Astrocyte of the cerebellum (primary cell): Measurements from ENCODE around the gene TMEM154.

Source experiments
- DNase-seq: peaks from one replicate; pipeline ENCODE4 v3.0.0-alpha.2; 2011; ENCODE audit warnings: low read depth
- H3K4me3 ChIP-seq: 2 replicates; pipeline ENCODE4 v1.5.1; 2011; ENCODE audit warnings: mild to moderate bottlenecking, low read depth, low read length, moderate library complexity
- CTCF ChIP-seq: IDR thresholded peaks from 2 replicates; pipeline ENCODE4 v1.5.1; 2012; ENCODE audit warnings: low read length, low read depth, moderate library complexity, mild to moderate bottlenecking; ENCODE audit errors: missing control alignments
- in situ Hi-C: cut with HindIII; loops from 2 replicates; pipeline ENCODE4 v1.10.0; 2017; ENCODE audit warnings: low sequenced_read_pairs

Gene TMEM154

GRCh38 chr4:152719801-152720556 is 40.2 kb upstream of the TMEM154 start:
- in situ Hi-C loops: no loop called here
- H3K4me3 ChIP-seq: peak overlapping the region; percentile 14
- peak; percentile 26 for DNase-seq
- TF ChIP-seq CTCF: no peak

- DNase-seq: no peak
- no peak overlapping the region for H3K4me3 ChIP-seq
- in situ Hi-C loops: no loop called here
- TF ChIP-seq CTCF: no peak
Measured at GRCh38 chr4:152719291-152719690, 39.5 kb upstream of the TMEM154 start.

GRCh38 chr4:152715076-152715475 is 35.3 kb upstream of the TMEM154 start:
- no peak for TF ChIP-seq CTCF
- in situ Hi-C loops: no loop called here
- no peak overlapping the region for H3K4me3 ChIP-seq
- DNase-seq: no peak

- H3K4me3 ChIP-seq: no peak overlapping the region
- no peak for DNase-seq
- TF ChIP-seq CTCF: no peak
- in situ Hi-C loops: no loop called here
Measured at GRCh38 chr4:152713951-152714705, 34.3 kb upstream of the TMEM154 start.

- in situ Hi-C loops: no loop called here
- H3K4me3 ChIP-seq: no peak overlapping the region
- no peak for DNase-seq
- TF ChIP-seq CTCF: no peak
Measured at GRCh38 chr4:152709675-152710438, 30.1 kb upstream of the TMEM154 start.

GRCh38 chr4:152708796-152709195 is 29.0 kb upstream of the TMEM154 start:
- in situ Hi-C loops: no loop called here
- no peak for TF ChIP-seq CTCF
- DNase-seq: no peak
- no peak overlapping the region for H3K4me3 ChIP-seq
